KOPT-K1 (cell line): Measurements from ENCODE around the gene NEK1.
"Not testable (repeated sequence)": the region's sequence is repeated elsewhere in the genome, so short reads cannot be mapped to it uniquely, and the experiment has no call there.

Source experiments
- H3K27ac ChIP-seq: fragments of 200-600 bp; sonication (generic); 2 replicates; pipeline ENCODE4 v1.5.1; 2016; ENCODE audit warnings: antibody characterized with exemption, mild to moderate bottlenecking, low read depth, low read length; ENCODE audit not compliant: poor library complexity, severe bottlenecking
- H3K36me3 ChIP-seq: fragments of 200-600 bp; sonication (generic); 2 replicates; pipeline ENCODE4 v1.5.1; 2017; ENCODE audit warnings: antibody characterized with exemption, mild to moderate bottlenecking, low read length, moderate library complexity; ENCODE audit not compliant: insufficient read depth
- H3K9me3 ChIP-seq: fragments of 200-600 bp; sonication (generic); 2 replicates; pipeline ENCODE4 v1.5.1; 2017; ENCODE audit warnings: antibody characterized with exemption, low read length, mild to moderate bottlenecking; ENCODE audit not compliant: insufficient read depth, poor library complexity, severe bottlenecking

The NEK1 gene

DNA sequence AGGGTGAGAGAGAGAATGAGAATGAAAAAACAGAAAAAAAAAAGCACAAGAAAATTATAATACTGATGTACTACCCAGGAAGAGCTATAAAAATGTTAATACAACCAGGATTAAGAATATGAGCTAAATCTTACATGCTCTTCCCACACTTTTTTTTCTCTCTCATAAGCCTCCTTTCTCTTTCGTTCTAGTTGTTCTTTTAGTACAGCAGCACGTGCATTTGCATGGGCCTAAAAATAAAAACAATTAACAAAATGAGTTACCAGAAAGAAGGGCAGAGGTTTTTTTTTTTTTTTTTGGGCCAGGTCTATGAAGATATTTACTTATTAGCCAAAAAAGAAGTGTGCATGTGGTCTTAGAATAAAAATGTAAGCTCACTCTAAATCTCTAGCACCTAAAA lies 105.5 kb downstream of the NEK1 start:
- H3K9me3 ChIP-seq: peaks cover 14% of the 10 kb centered on the region
- peaks cover 39% of the 10 kb centered on the region for H3K36me3 ChIP-seq
- H3K27ac ChIP-seq: no peak overlapping the region

DNA sequence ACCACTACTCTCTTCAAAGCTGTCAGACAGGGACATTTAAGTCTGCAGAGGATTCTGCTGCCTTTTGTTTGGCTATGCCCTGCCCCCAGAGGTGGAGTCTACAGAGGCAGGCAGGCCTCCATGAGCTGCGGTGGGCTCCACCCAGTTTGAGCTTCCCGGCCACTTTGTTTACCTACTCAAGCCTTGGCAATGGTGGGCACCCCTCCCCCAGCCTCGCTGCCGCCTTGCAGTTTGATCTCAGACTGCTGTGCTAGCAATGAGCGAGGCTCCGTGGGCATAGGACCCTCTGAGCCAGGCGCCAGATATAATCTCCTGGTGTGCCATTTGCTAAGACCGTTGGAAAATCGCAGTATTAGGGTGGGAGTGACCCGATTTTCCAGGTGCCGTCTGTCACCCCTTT lies 112.5 kb downstream of the NEK1 start:
- H3K9me3 ChIP-seq: peaks cover 34% of the 10 kb centered on the region
- H3K27ac ChIP-seq: not testable (repeated sequence)
- H3K36me3 ChIP-seq: peaks cover 39% of the 10 kb centered on the region

- H3K36me3 ChIP-seq: not testable (repeated sequence)
These were observed 118.1 kb downstream of the NEK1 start for GRCh38 chr4:169494234-169494633.

DNA sequence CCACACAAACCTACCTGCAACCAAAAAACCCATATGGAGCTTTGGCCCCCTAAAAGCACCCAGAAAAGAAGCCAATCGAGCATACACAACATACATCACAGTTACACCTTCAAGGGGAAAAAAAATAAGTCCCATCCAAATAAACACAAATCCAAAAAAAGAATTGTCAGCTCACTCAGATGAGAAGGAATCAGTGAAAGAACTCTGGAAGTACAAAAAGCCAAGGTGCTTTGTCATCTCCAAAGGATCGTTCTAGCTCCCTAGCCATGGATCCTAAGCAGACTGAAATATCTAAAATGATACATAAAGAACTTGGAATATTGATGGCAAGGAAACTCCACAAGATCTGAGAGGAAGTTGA lies 119.2 kb downstream of the NEK1 start:
- Histone ChIP-seq H3K36me3 (no peaks in the 10 kb centered on the region), H3K27ac (no peak overlapping the region), H3K9me3 (no peaks in the 10 kb centered on the region)

More at GRCh38 chr4:169494234-169494633, 118.1 kb downstream of the NEK1 start:
- not testable (repeated sequence) for H3K27ac ChIP-seq, H3K9me3 ChIP-seq

GRCh38 chr4:169492436-169493163 lies 119.8 kb downstream of the NEK1 start:
- H3K9me3 ChIP-seq: no peaks in the 10 kb centered on the region
- no peak overlapping the region for H3K27ac ChIP-seq
- H3K36me3 ChIP-seq: no peaks in the 10 kb centered on the region

DNA sequence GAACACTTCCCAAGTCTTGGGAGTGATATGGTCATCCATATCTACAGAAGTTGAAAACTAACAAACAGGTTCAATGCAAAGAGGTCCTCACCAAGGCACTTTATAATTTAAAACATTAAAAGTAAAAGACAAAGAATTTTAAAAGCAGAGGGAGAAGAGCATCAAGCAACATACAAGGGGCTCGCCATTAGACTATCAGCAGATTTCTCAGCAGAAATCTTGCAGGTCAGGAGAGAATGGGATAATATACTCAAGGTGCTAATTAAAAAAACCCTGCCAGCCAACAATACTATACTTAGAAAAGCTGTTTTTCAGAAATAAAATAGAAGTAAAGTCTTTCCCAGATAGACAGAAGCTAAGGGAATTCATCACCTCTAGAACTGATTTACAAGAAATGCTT lies 121.2 kb downstream of the NEK1 start:
- H3K27ac ChIP-seq: no peak overlapping the region
- H3K36me3 ChIP-seq: 0 out of 2 replicates have a peak, but pooled peaks cover 4% of the 10 kb centered on the region
- no peaks in the 10 kb centered on the region for H3K9me3 ChIP-seq

DNA sequence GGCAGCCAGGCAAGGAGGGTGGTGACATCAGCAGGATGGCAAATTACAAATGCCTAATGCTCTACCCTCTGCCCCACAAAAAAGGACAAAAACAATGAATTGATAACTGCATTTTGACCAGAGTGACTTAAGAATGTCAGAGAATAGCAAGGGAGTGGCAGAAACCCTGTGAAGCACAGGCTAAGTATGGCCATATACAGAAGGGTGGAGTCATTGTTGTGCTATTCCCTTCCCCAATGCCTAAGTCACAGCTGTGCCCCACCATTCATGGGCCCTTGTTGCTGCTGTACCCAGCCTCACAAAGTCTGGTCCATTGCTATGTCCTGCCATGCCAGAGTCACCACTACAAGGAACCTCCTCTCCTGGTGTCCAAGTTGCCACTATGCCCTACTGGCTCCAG lies 123.1 kb downstream of the NEK1 start:
- no peaks in the 10 kb centered on the region for H3K9me3 ChIP-seq
- no peak overlapping the region for H3K27ac ChIP-seq
- 0 out of 2 replicates have a peak, but pooled peaks cover 4% of the 10 kb centered on the region for H3K36me3 ChIP-seq

GRCh38 chr4:169485791-169486742 lies 126.3 kb downstream of the NEK1 start:
- 0 out of 2 replicates have a peak, but pooled peaks cover 4% of the 10 kb centered on the region for H3K36me3 ChIP-seq
- no peak overlapping the region for H3K27ac ChIP-seq
- peaks cover 5% of the 10 kb centered on the region for H3K9me3 ChIP-seq

- no peak overlapping the region for H3K27ac ChIP-seq
- H3K36me3 ChIP-seq: 0 out of 2 replicates have a peak, but pooled peaks cover 4% of the 10 kb centered on the region
- peaks cover 5% of the 10 kb centered on the region for H3K9me3 ChIP-seq
These were observed 127.3 kb downstream of the NEK1 start for GRCh38 chr4:169485086-169485485.

GRCh38 chr4:169484485-169484884 lies 127.9 kb downstream of the NEK1 start:
- 0 out of 2 replicates have a peak, but pooled peaks cover 4% of the 10 kb centered on the region for H3K36me3 ChIP-seq
- peaks cover 5% of the 10 kb centered on the region for H3K9me3 ChIP-seq
- H3K27ac ChIP-seq: no peak overlapping the region

DNA sequence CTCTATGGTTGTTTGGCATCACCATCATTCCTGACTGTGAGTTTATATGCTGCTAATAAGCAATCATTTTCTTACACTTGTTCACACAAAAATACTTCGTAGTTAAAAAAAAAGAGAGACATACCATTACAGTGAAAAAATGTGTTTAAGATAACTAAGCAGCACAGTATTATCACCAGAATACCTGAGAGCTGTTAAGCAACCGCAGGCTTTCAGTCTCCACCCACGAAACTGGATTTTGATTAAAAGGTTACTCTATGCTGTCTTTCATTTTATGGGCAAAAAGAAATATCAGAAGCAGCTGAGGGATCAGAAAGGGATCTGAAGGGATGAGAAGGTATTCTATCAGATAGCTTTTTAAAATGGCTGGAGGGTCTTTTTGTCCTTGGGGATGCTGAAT lies 148.3 kb downstream of the NEK1 start:
- Histone ChIP-seq H3K27ac (no peak overlapping the region), H3K36me3 (peaks cover 17% of the 10 kb centered on the region), H3K9me3 (peaks cover 8% of the 10 kb centered on the region)

DNA sequence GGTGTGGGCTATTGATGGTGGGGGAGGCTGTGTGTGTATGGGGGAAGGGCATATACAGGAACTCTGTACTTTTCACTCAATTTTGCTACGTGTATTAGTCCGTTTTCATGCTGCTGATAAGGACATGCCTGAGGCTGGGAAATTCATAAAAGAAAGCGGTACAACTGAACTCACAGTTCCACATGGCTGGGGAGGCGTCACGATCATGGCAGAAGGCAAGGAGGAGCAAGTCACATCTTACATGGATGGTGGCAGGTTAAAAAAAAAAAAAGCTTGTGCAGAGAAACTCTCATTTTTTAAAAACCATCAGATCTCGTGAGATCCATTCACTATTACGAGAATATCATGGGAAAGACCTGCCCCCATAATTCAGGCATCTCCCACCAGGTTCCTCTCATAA lies 152.3 kb downstream of the NEK1 start:
- H3K36me3 ChIP-seq: peaks cover 23% of the 10 kb centered on the region
- H3K27ac ChIP-seq: no peak overlapping the region
- peaks cover 8% of the 10 kb centered on the region for H3K9me3 ChIP-seq

DNA sequence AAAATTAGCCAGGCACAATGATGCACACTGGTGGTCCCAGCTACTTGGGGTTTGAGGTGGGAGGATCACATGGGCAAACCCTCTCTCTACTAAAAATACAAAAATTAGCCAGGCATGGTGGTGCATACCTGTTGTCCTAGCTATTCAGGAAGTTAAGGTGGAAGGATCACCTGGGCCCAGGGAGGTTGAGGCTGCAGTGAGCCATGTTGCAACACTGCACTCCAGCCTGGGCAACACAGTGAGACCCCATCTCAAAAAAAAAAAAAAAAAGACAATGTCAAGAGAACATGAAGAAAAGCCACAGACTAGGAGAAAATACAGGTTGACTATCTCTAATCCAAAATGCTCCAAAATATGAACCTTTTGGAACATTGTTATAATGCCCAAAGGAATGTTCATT lies 153.8 kb downstream of the NEK1 start:
- peaks cover 23% of the 10 kb centered on the region for H3K36me3 ChIP-seq
- peaks cover 8% of the 10 kb centered on the region for H3K9me3 ChIP-seq
- H3K27ac ChIP-seq: no peak overlapping the region

DNA sequence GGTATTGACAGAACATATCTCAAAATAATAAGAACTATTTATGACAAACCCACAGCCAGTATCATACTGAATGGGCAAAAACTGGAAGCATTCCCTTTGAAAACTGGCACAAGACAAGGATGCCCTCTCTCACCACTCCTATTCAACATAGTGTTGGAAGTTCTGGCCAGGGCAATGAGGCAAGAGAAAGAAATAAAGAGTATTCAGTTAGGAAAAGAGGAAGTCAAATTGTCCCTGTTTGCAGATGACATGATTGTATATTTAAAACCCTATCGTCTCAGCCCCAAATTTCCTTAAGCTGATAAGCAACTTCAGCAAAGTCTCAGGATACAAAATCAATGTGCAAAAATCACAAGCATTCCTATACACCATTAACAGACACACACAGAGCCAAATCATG lies 159.7 kb downstream of the NEK1 start:
- H3K9me3 ChIP-seq, H3K36me3 ChIP-seq: not testable (repeated sequence)

GRCh38 chr4:169448935-169449334 lies 163.4 kb downstream of the NEK1 start:
- H3K36me3 ChIP-seq, H3K27ac ChIP-seq: not testable (repeated sequence)
- peaks cover 11% of the 10 kb centered on the region for H3K9me3 ChIP-seq

More for the DNA sequence above, 159.7 kb downstream of the NEK1 start:
- not testable (repeated sequence) for H3K27ac ChIP-seq
